Activated naive CD4-positive, alpha-beta T cell treated with anti-CD3 and anti-CD28 coated beads, Interleukin-2, amount 10 ng/mL, durations not matched to agents 7 days and 5 days (primary cell): ENCODE results near the gene RFC4.
"Not testable (repeated sequence)": the region's sequence is repeated elsewhere in the genome, so short reads cannot be mapped to it uniquely, and the experiment has no call there.

Experiments used
- CTCF ChIA-PET: fragments of 350-600 bp; sonication (Branson Sonifier 250); formaldehyde crosslinking; loops from one replicate; lab custom pipeline; 2021; ENCODE audit warnings: antibody characterized with exemption; lab: Charles Lee
- DNase-seq: peaks from one replicate; pipeline ENCODE4 v3.0.0-alpha.2; 2020
- H3K27ac Mint-ChIP-seq: one replicate; pipeline ENCODE4 v1.8.0; 2021; ENCODE audit warnings: mild to moderate bottlenecking, moderate library complexity, mixed read lengths
- H3K27me3 Mint-ChIP-seq: one replicate; pipeline ENCODE4 v1.8.0; 2021; ENCODE audit warnings: mild to moderate bottlenecking, mixed read lengths
- H3K36me3 Mint-ChIP-seq: one replicate; pipeline ENCODE4 v1.8.0; 2021; ENCODE audit warnings: mixed read lengths
- H3K4me1 Mint-ChIP-seq: one replicate; pipeline ENCODE4 v1.8.0; 2021; ENCODE audit warnings: mixed read lengths
- H3K4me3 Mint-ChIP-seq: one replicate; pipeline ENCODE4 v1.8.0; 2021; ENCODE audit warnings: mild to moderate bottlenecking, moderate library complexity, mixed read lengths
- H3K9me3 Mint-ChIP-seq: one replicate; pipeline ENCODE4 v1.8.0; 2021; ENCODE audit warnings: mixed read lengths

RFC4 gene

GRCh38 chr3:186839874-186840641 lies 33.8 kb upstream of the RFC4 start:
- no peak for DNase-seq
- Mint-ChIP-seq H3K9me3 (no peaks in the 10 kb centered on the region), H3K4me3 (no peak overlapping the region), H3K27ac (no peak overlapping the region), H3K36me3 (no peaks in the 10 kb centered on the region), H3K27me3 (peaks cover 30% of the 10 kb centered on the region), H3K4me1 (no peaks in the 10 kb centered on the region)
- CTCF ChIA-PET, result no interaction called here

DNA sequence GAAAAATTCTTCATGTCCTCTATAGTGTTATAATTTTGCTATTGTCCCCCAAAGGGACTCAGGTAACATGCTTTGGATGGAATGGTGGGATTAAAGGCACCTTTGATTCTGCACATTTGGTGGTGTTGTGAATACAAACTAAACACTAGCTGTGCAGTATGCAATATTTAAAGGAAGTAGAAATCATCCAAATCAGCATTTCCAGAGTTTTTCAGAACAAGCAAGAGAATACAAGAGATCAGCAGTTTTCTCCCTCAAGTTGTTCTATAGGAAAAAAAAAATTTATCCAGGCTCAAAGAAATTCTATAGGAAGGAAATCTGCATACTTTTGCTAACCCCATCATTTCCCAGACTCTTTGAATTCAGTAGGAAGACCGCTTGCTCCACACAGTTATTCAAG lies 26.0 kb upstream of the RFC4 start:
- Mint-ChIP-seq H3K27me3 (peaks cover 66% of the 10 kb centered on the region), H3K27ac (no peak overlapping the region)
- CTCF ChIA-PET, result interaction anchor here (1.0 kb wide), 1 partner anchor 216 kb away, joined by 3 read pairs; no protein-coding TSS in a partner anchor

DNA sequence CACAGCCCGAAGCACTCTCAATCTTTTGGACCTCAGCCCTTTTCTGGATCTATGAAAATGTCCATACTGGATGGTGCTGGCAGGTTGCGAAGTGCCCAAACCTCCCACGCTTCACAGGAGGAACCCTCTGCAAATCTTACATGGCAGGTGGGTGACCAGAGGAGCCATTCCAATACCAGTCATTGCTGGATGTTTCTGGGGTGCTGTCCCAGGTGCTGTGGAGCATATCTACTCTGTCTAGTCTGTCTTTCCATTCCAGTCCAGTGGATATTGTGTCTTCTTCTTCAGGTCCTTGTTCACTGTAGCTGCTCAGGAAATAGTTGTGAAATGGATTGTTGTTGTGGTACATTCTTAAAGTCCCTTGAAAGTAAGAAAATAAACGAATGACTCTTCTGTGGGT lies 25.5 kb upstream of the RFC4 start:
- Mint-ChIP-seq H3K4me3 (no peak overlapping the region), H3K27me3 (peaks cover 66% of the 10 kb centered on the region), H3K4me1 (peaks cover 9% of the 10 kb centered on the region), H3K9me3 (no peaks in the 10 kb centered on the region), H3K36me3 (no peaks in the 10 kb centered on the region), H3K27ac (no peak overlapping the region)
- no peak for DNase-seq
- CTCF ChIA-PET, result no interaction called here

More for the DNA sequence above, 26.0 kb upstream of the RFC4 start:
- no peak overlapping the region for H3K4me3 Mint-ChIP-seq
- no peaks in the 10 kb centered on the region for H3K9me3 Mint-ChIP-seq
- no peak for DNase-seq
- H3K36me3 Mint-ChIP-seq, result no peaks in the 10 kb centered on the region
- H3K4me1 Mint-ChIP-seq, result peaks cover 9% of the 10 kb centered on the region

GRCh38 chr3:186828340-186828739 lies 22.1 kb upstream of the RFC4 start:
- CTCF ChIA-PET, result interaction anchor here (1.4 kb wide), 1 partner anchor 285 kb away, joined by 3 read pairs; no protein-coding TSS in a partner anchor
- H3K36me3 Mint-ChIP-seq, result peaks cover 2% of the 10 kb centered on the region
- no peak for DNase-seq

DNA sequence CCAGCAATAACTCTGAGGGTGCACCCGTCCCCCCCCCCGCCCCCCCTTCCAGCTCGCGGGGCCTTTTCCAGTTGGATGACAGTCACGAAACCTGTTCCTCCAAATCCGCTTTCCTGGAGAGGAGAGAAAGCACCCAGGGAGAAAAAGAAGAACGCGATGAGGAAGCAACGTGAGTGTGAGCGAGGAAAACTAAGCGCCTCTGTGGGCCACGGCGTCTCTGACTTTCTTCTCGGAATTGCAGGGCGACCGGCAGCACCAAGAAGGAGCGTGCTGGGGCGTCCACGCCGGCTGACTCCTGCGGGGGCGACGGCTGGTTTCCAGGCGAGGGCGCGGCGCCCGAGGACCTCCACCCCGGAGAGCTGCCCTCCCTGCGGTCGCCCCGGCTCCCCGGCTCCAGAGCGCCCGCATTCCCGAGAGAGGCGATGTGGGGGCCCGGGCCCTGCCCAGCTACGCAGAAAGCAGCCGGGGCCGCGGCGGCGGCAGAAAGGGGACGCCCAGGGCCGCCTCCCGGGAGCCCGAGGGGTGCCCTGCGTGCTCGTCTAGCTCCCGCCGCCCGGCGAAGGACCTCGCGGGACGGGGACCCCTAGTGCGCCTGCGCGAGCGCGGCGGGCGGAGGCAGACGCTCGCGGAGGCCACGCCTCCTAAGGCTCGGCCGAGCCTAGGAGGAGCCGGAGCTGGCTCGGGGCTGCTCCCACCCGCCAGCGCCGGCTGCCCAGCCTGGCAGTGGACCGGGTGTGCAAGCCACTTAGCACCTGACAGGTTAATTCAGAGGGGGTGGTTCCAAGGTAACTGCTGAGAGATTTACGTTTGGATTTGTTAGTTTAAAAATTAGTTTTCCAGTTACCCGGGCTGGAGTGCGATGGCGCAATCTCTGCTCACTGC lies 20.9 kb upstream of the RFC4 start:
- Mint-ChIP-seq H3K4me3 (peak overlapping the region; percentile 70), H3K36me3 (peaks cover 2% of the 10 kb centered on the region), H3K9me3 (no peaks in the 10 kb centered on the region), H3K27ac (no peak overlapping the region), H3K27me3 (peaks cover 77% of the 10 kb centered on the region), H3K4me1 (peaks cover 26% of the 10 kb centered on the region)
- DNase-seq, result peak; percentile 88
- CTCF ChIA-PET, result interaction anchor here (0.9 to 1.4 kb wide), 6 partner anchors 22 to 844 kb away, joined by 3 to 4 read pairs (median 4); no protein-coding TSS in a partner anchor

More at GRCh38 chr3:186828340-186828739, 22.1 kb upstream of the RFC4 start:
- Mint-ChIP-seq H3K4me1 (peaks cover 26% of the 10 kb centered on the region), H3K27me3 (peaks cover 85% of the 10 kb centered on the region), H3K27ac (peak overlapping the region; percentile 11), H3K9me3 (no peaks in the 10 kb centered on the region), H3K4me3 (peak overlapping the region; percentile 40)

DNA sequence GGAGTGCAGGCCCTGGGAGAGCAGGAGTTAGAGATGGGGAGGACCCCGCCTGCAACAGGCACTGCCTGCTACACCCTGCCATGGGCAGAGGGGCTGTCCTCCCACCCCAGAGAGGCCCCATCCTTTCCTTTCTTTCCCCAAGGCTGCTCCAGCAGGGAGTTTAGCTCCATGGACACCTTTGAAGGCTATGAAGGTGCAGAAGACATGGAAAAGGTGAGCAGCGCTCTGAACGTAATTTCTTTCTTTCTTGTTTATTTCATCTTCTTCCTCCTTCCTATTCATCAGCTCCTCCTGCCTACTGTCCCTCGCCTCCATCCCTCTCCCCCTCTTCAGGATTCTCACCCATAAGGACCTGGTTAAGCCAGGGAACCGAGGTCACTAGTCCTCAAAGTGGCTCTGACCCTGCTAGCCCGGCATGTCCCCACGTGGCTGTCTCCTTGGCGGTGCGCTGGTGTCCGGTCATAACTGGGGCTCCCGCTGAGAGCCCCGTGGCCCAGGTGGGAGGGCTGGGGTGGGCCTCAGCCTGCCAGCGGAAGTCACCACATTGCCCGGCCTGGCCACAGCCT lies 20.2 kb upstream of the RFC4 start:
- Mint-ChIP-seq H3K9me3 (no peaks in the 10 kb centered on the region), H3K27ac (peak overlapping the region; percentile 31), H3K27me3 (peaks cover 70% of the 10 kb centered on the region), H3K4me1 (peaks cover 26% of the 10 kb centered on the region), H3K4me3 (peak overlapping the region; percentile 70), H3K36me3 (peaks cover 2% of the 10 kb centered on the region)
- CTCF ChIA-PET, result interaction anchor here (0.6 to 1.2 kb wide), 3 partner anchors 246 to 843 kb away, joined by 3 to 4 read pairs (median 3); no protein-coding TSS in a partner anchor
- DNase-seq, result peak; percentile 47

DNA sequence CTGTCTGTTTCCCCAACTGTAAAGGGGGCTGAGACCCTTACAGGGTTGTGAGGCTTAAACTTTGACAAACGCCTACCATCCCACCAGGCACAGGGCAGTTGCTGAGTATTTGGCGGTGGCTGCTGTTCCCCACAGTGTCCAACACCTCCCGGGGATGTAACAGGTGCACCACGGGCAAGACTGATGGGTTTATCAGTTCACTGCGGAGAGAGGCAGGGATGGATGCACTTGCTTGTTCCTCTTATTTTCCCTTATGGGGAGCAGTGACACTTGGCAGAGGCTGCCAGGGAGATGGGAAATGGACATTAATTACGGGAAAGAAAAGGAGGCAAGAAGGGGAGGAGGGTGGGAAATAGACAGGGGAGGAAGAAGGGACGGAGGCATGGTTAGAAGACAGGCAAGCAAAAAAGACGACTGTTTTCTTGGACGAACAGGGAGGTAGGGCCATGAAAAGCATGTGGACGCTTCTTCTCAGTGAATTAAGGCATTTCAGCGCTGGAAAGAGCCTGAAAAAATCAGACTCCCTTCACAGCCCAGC lies 19.7 kb upstream of the RFC4 start:
- no peak for DNase-seq
- peaks cover 26% of the 10 kb centered on the region for H3K4me1 Mint-ChIP-seq

GRCh38 chr3:186825294-186825821 lies 19.1 kb upstream of the RFC4 start:
- Mint-ChIP-seq H3K27ac (peak overlapping the region; percentile 45), H3K27me3 (peaks cover 59% of the 10 kb centered on the region), H3K36me3 (peaks cover 2% of the 10 kb centered on the region), H3K4me1 (peaks cover 26% of the 10 kb centered on the region), H3K9me3 (no peaks in the 10 kb centered on the region), H3K4me3 (peak overlapping the region; percentile 70)
- CTCF ChIA-PET, result interaction anchor here (0.6 to 10.1 kb wide), 3 partner anchors 12 to 881 kb away, joined by 3 to 136 read pairs (median 3); partner anchors contain the start of gene AHSG
- DNase-seq, result peak; percentile 40

More for the DNA sequence above, 19.7 kb upstream of the RFC4 start:
- no peak overlapping the region for H3K27ac Mint-ChIP-seq
- H3K4me3 Mint-ChIP-seq, result peak overlapping the region; percentile 70
- H3K27me3 Mint-ChIP-seq, result peaks cover 65% of the 10 kb centered on the region
- no peaks in the 10 kb centered on the region for H3K9me3 Mint-ChIP-seq
- H3K36me3 Mint-ChIP-seq, result peaks cover 2% of the 10 kb centered on the region
- CTCF ChIA-PET, result interaction anchor here (0.6 to 10.1 kb wide), 3 partner anchors 11 to 339 kb away, joined by 3 to 136 read pairs (median 3); partner anchors contain the start of gene AHSG

DNA sequence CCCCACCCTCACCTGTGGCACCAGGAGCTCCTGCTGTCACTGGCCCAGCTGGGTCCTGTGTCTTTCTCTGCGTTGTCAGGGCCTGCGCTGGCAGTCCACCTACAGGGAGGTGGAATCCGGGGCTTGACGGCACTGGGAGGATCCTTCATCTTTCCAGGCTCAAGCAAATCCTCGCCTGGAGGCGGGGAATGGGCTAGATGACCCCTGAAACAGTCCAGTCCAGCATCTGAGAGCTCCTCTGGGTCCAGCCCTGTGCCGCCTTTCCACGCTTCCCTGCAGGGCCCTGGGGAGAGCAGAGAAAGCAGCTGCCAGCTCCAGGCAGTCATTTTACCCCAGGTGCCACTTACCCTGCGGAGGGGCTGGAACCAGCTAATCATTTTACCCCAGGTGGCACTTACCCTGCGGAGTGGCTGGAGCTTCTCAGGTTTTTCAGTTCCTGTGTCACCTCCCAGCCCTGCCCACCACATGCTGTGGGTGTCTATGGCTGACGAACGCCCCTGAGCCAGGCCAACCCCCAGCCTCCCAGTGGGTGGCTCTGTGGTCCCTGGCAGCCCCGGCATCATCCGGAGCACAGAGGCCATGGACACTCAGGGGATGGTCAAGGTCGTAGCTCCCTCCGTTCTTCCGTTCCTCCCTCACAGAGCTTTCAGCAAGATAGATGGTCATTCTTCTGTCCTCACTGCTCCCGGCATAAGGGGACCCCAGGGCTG lies 18.3 kb upstream of the RFC4 start:
- peaks cover 2% of the 10 kb centered on the region for H3K36me3 Mint-ChIP-seq
- H3K4me3 Mint-ChIP-seq, result no peak overlapping the region
- H3K27ac Mint-ChIP-seq, result no peak overlapping the region

GRCh38 chr3:186823386-186823785 lies 17.1 kb upstream of the RFC4 start:
- CTCF ChIA-PET, result interaction anchor here (2.6 to 10.1 kb wide), 2 partner anchors 25 to 208 kb away, joined by 12 to 136 read pairs; partner anchors contain the start of gene AHSG
- no peak overlapping the region for H3K27ac Mint-ChIP-seq
- H3K27me3 Mint-ChIP-seq, result peaks cover 39% of the 10 kb centered on the region
- peaks cover 22% of the 10 kb centered on the region for H3K4me1 Mint-ChIP-seq
- no peak for DNase-seq
- H3K4me3 Mint-ChIP-seq, result no peak overlapping the region
- H3K36me3 Mint-ChIP-seq, result peaks cover 2% of the 10 kb centered on the region
- no peaks in the 10 kb centered on the region for H3K9me3 Mint-ChIP-seq

More for the DNA sequence above, 18.3 kb upstream of the RFC4 start:
- CTCF ChIA-PET, result interaction anchor here (0.7 to 10.1 kb wide), 3 partner anchors 14 to 215 kb away, joined by 3 to 136 read pairs (median 3); partner anchors contain the start of gene AHSG
- no peaks in the 10 kb centered on the region for H3K9me3 Mint-ChIP-seq
- peaks cover 26% of the 10 kb centered on the region for H3K4me1 Mint-ChIP-seq
- no peak for DNase-seq
- H3K27me3 Mint-ChIP-seq, result peaks cover 51% of the 10 kb centered on the region

DNA sequence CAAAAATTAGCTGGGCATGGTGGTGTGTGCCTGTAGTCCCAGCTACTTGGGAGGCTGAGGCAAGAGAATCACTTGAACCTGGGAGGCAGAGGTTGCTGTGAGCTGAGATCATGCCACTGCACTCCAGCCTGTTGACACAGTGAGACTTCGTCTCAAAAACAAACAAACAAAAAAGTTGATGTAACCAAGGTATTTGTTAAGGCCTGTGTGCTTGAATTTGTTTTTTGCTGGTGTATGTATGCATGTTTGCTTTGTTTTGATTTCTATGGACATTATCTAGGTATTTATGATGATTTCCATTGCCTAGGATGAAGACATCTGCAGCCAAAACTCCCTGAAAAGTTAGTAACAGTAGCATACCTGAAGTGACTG lies 16.1 kb upstream of the RFC4 start:
- H3K4me3 Mint-ChIP-seq, DNase-seq, H3K27ac Mint-ChIP-seq, H3K9me3 Mint-ChIP-seq, H3K36me3 Mint-ChIP-seq: not testable (repeated sequence)
- peaks cover 18% of the 10 kb centered on the region for H3K4me1 Mint-ChIP-seq
- H3K27me3 Mint-ChIP-seq, result peaks cover 29% of the 10 kb centered on the region
- CTCF ChIA-PET, result interaction anchor here (0.7 to 10.1 kb wide), 11 partner anchors 14 to 731 kb away, joined by 3 to 136 read pairs (median 4); partner anchors contain the start of genes AHSG and RFC4

GRCh38 chr3:186821429-186822387 lies 15.4 kb upstream of the RFC4 start:
- Mint-ChIP-seq H3K27ac (no peak overlapping the region), H3K4me1 (peaks cover 18% of the 10 kb centered on the region), H3K4me3 (no peak overlapping the region), H3K9me3 (no peaks in the 10 kb centered on the region), H3K36me3 (peaks cover 2% of the 10 kb centered on the region), H3K27me3 (peaks cover 24% of the 10 kb centered on the region)
- CTCF ChIA-PET, result interaction anchor here (0.7 to 10.1 kb wide), 24 partner anchors 13 to 731 kb away, joined by 3 to 136 read pairs (median 3); partner anchors contain the start of genes AHSG and RFC4
- no peak for DNase-seq
